ENCODE measurements around the gene PTPRCAP. TPM values are rescaled to one million over a fixed set of nuclear protein-coding genes. Genes with fewer than 3 reads are reported as not detected.

PTPRCAP gene
- polyA plus RNA-seq, 2 donors, result 6.2 to 6.5 TPM

GRCh38 chr11:67398661-67399563, 38.6 kb downstream of the PTPRCAP start:
- H3K9me3 ChIP-seq (ENCODE audit: control insufficient read depth in 2 of 2, insufficient read depth in 1 of 2, low read depth in 1 of 2, low read length in 1 of 2), result no peaks in the 10 kb centered on the region
- peak overlapping the region in 1 of 2 donors; percentile 26 for H3K27ac ChIP-seq (ENCODE audit: low read depth in 2 of 2, low read length in 1 of 2)
- peaks cover 15 to 40% of the 10 kb centered on the region in 2 donors for H3K36me3 ChIP-seq (ENCODE audit: control insufficient read depth in 2 of 2, insufficient read depth in 2 of 2, low read length in 1 of 2)
- H3K27me3 ChIP-seq (ENCODE audit: control insufficient read depth in 1 of 2, insufficient read depth in 2 of 2, low read length in 2 of 2), result no peaks in the 10 kb centered on the region
- WGBS, 2 donors, result 82 to 84% methylated on average over 30 to 31 of the region's 31 CpGs
- H3K4me3 ChIP-seq (ENCODE audit: low read depth in 1 of 2, low read length in 2 of 2), result no peak overlapping the region
- peaks cover 0 to 13% of the 10 kb centered on the region in 2 donors for H3K4me1 ChIP-seq (ENCODE audit: control insufficient read depth in 2 of 2, insufficient read depth in 2 of 2, low read length in 1 of 2)

DNA sequence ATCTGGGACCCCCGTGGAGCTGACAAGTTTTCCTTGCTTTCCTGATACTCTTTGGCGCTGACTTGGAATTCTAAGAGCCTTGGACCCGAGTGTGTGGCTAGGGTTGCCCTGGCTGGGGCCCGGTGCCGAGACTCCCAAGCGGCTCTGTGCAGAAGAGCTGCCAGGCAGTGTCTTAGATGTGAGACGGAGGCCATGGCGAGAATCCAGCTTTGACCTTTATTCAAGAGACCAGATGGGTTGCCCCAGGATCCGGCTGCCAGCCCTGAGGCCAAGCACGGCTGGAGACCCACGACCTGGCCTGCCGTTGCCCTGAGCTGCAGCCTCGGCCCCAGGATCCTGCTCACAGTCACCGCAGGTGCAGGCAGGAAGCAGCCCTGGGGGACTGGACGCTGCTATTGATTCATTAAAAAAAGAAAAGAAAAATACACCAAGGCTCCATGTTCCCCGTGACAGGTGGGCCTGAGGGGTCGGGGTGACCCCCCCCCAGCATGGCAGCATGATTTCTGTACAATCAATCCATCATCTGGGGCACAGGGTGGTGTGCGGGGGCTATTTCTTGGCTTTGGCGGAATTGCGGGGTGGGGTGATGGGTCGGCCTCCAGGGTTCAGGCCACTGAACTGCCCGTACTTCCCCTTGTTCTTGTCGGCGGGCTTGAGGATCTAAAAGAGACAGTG, 39.4 kb downstream of the PTPRCAP start:
- Histone ChIP-seq H3K36me3 (ENCODE audit: control insufficient read depth in 2 of 2, insufficient read depth in 2 of 2, low read length in 1 of 2) (peaks cover 15 to 44% of the 10 kb centered on the region in 2 donors), H3K9me3 (ENCODE audit: control insufficient read depth in 2 of 2, insufficient read depth in 1 of 2, low read depth in 1 of 2, low read length in 1 of 2) (no peaks in the 10 kb centered on the region), H3K4me1 (ENCODE audit: control insufficient read depth in 2 of 2, insufficient read depth in 2 of 2, low read length in 1 of 2) (peaks cover 0 to 18% of the 10 kb centered on the region in 2 donors), H3K27ac (ENCODE audit: low read depth in 2 of 2, low read length in 1 of 2) (no peak overlapping the region), H3K27me3 (ENCODE audit: control insufficient read depth in 1 of 2, insufficient read depth in 2 of 2, low read length in 2 of 2) (no peaks in the 10 kb centered on the region), H3K4me3 (ENCODE audit: low read depth in 1 of 2, low read length in 2 of 2) (no peak overlapping the region)
- WGBS, 2 donors, result 79 to 80% methylated on average over 24 of the region's 24 CpGs

DNA sequence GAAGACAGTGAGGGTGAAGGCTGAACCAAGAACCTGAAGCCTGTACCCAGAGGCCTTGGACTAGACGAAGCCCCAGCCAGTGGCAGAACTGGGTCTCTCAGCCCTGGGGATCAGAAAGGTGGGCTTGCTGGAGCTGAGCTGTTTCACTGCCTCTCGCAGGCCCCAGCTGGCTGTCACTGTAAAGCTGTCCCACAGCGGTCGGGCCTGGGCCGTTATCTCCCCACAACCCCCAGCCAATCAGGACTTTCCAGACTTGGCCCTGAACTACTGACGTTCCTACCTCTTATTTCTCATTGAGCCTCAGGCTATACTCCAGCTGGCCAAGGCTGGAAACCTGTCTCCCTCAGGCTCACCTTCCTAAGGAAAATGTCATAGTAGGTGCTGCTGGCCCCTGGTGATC, 39.9 kb downstream of the PTPRCAP start:
- Histone ChIP-seq H3K27ac (ENCODE audit: low read depth in 2 of 2, low read length in 1 of 2) (no peak overlapping the region), H3K4me1 (ENCODE audit: control insufficient read depth in 2 of 2, insufficient read depth in 2 of 2, low read length in 1 of 2) (peaks cover 0 to 21% of the 10 kb centered on the region in 2 donors), H3K36me3 (ENCODE audit: control insufficient read depth in 2 of 2, insufficient read depth in 2 of 2, low read length in 1 of 2) (peaks cover 15 to 44% of the 10 kb centered on the region in 2 donors), H3K27me3 (ENCODE audit: control insufficient read depth in 1 of 2, insufficient read depth in 2 of 2, low read length in 2 of 2) (no peaks in the 10 kb centered on the region), H3K9me3 (ENCODE audit: control insufficient read depth in 2 of 2, insufficient read depth in 1 of 2, low read depth in 1 of 2, low read length in 1 of 2) (no peaks in the 10 kb centered on the region), H3K4me3 (ENCODE audit: low read depth in 1 of 2, low read length in 2 of 2) (no peak overlapping the region)
- 71 to 78% methylated on average over 6 of the region's 6 CpGs for WGBS, 2 donors

DNA sequence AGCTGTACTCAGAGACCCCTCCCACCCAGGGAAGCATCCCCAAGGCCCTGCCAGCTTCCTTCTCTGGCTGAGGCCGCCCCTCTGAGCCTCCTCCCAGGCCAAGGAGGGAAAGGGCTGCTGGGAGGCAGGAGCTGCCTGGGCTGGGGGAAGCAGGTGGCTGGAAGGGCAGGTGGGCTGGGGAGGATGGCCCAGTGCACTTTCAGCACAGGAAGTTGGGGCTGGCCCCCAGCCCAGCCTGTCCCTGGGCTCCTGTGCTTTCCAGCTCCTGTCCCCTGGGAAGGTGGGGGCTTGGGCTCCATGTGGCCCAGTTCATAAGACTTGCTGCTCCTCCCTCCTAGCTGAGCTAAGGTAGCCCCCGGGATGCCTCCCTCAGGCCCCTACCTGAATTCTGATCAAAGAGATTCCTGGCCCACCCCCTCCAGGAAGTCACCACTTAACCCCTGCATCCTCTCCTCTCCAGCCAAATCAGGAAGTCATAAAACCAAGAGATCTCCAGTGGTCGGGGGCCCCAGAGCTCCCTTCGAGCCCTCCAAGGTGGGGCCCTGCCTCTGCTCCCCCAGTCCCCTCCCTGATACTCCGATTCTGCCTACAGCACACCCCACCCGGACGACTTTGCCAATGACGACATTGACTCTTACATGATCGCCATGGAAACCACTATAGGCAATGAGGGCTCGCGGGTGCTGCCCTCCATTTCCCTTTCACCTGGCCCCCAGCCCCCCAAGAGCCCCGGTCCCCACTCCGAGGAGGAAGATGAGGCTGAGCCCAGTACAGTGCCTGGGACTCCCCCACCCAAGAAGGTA, 40.7 kb downstream of the PTPRCAP start:
- Histone ChIP-seq H3K4me1 (ENCODE audit: control insufficient read depth in 2 of 2, insufficient read depth in 2 of 2, low read length in 1 of 2) (peaks cover 0 to 24% of the 10 kb centered on the region in 2 donors), H3K27ac (ENCODE audit: low read depth in 2 of 2, low read length in 1 of 2) (no peak overlapping the region), H3K4me3 (ENCODE audit: low read depth in 1 of 2, low read length in 2 of 2) (no peak overlapping the region), H3K27me3 (ENCODE audit: control insufficient read depth in 1 of 2, insufficient read depth in 2 of 2, low read length in 2 of 2) (no peaks in the 10 kb centered on the region), H3K36me3 (ENCODE audit: control insufficient read depth in 2 of 2, insufficient read depth in 2 of 2, low read length in 1 of 2) (peaks cover 15 to 44% of the 10 kb centered on the region in 2 donors), H3K9me3 (ENCODE audit: control insufficient read depth in 2 of 2, insufficient read depth in 1 of 2, low read depth in 1 of 2, low read length in 1 of 2) (no peaks in the 10 kb centered on the region)
- 53 to 59% methylated on average over 13 of the region's 13 CpGs for WGBS, 2 donors

DNA sequence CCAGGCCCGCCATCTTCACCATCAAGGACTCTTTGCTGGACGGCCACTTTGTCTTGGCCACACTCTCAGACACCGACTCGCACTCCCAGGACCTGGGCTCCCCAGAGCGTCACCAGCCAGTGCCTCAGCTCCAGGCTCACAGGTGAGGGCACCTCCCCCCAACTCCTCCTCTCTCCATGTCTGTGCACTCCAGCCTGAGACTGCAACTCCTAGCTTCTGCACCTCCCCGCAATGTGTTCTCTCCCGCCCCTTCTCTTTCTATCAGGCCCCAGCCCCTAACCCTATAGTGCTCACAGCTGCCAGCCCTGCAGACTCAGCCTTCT, 41.3 kb downstream of the PTPRCAP start:
- H3K9me3 ChIP-seq (ENCODE audit: control insufficient read depth in 2 of 2, insufficient read depth in 1 of 2, low read depth in 1 of 2, low read length in 1 of 2), result no peaks in the 10 kb centered on the region
- peaks cover 0 to 24% of the 10 kb centered on the region in 2 donors for H3K4me1 ChIP-seq (ENCODE audit: control insufficient read depth in 2 of 2, insufficient read depth in 2 of 2, low read length in 1 of 2)
- H3K4me3 ChIP-seq (ENCODE audit: low read depth in 1 of 2, low read length in 2 of 2), result no peak overlapping the region
- 91 to 99% methylated on average over 6 to 7 of the region's 7 CpGs for WGBS, 2 donors
- H3K27me3 ChIP-seq (ENCODE audit: control insufficient read depth in 1 of 2, insufficient read depth in 2 of 2, low read length in 2 of 2), result no peaks in the 10 kb centered on the region
- H3K36me3 ChIP-seq (ENCODE audit: control insufficient read depth in 2 of 2, insufficient read depth in 2 of 2, low read length in 1 of 2), result peaks cover 15 to 44% of the 10 kb centered on the region in 2 donors
- no peak overlapping the region for H3K27ac ChIP-seq (ENCODE audit: low read depth in 2 of 2, low read length in 1 of 2)

DNA sequence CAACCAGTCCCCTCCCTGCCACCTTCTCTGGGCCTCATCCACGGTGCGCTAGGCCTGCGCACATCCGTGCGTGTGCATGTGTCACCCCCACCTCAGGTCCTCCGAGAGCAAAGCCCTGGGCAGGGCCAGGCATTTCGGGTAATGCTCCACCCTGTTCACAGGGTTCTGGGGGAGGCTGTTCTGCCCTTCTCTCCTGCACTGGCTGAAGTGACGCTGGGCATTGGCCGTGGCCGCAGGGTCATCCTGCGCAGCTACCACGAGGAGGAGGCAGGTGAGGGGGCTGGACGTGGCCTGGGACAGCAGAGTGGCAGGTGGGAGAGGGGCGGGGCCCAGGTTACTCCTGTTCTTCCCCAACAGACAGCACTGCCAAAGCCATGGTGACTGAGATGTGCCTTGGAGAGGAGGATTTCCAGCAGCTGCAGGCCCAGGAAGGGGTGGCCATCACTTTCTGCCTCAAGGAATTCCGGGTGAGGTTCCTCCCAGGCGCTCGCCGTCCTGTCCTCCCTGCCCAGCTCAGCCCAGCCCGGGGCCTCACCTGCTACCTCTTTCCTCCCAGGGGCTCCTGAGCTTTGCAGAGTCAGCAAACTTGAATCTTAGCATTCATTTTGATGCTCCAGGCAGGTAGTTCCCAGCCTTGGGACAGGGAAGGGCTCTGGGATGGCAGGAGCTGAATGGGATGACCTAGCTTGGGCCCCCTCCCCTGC, 41.8 kb downstream of the PTPRCAP start:
- Histone ChIP-seq H3K4me1 (ENCODE audit: control insufficient read depth in 2 of 2, insufficient read depth in 2 of 2, low read length in 1 of 2) (peaks cover 0 to 23% of the 10 kb centered on the region in 2 donors), H3K9me3 (ENCODE audit: control insufficient read depth in 2 of 2, insufficient read depth in 1 of 2, low read depth in 1 of 2, low read length in 1 of 2) (no peaks in the 10 kb centered on the region), H3K27ac (ENCODE audit: low read depth in 2 of 2, low read length in 1 of 2) (no peak overlapping the region), H3K36me3 (ENCODE audit: control insufficient read depth in 2 of 2, insufficient read depth in 2 of 2, low read length in 1 of 2) (peaks cover 15 to 44% of the 10 kb centered on the region in 2 donors), H3K4me3 (ENCODE audit: low read depth in 1 of 2, low read length in 2 of 2) (no peak overlapping the region), H3K27me3 (ENCODE audit: control insufficient read depth in 1 of 2, insufficient read depth in 2 of 2, low read length in 2 of 2) (no peaks in the 10 kb centered on the region)
- 76 to 81% methylated on average over 19 of the region's 19 CpGs for WGBS, 2 donors

DNA sequence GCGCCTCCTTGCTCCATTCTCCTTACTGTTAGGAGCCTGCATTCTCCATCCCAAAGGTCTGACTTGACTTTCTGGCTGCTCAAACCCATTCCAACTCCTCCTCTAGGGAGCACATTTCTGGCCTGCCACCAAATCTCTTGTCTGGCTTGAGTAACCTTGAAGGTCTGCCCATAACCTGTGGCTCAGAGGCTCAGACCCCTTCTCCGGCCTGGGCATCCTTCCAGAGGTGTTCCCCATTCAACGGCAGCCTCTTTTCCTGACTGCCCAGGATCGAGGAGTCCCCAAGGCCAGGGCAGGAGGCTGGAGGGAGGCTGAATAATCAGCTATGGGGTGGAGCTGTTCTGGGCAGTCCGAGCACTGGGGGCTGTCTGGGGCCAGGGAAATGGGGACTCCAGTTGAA, 43.5 kb downstream of the PTPRCAP start:
- Histone ChIP-seq H3K36me3 (ENCODE audit: control insufficient read depth in 2 of 2, insufficient read depth in 2 of 2, low read length in 1 of 2) (peaks cover 12 to 35% of the 10 kb centered on the region in 2 donors), H3K9me3 (ENCODE audit: control insufficient read depth in 2 of 2, insufficient read depth in 1 of 2, low read depth in 1 of 2, low read length in 1 of 2) (no peaks in the 10 kb centered on the region), H3K4me3 (ENCODE audit: low read depth in 1 of 2, low read length in 2 of 2) (no peak overlapping the region), H3K27me3 (ENCODE audit: control insufficient read depth in 1 of 2, insufficient read depth in 2 of 2, low read length in 2 of 2) (no peaks in the 10 kb centered on the region), H3K27ac (ENCODE audit: low read depth in 2 of 2, low read length in 1 of 2) (no peak overlapping the region), H3K4me1 (ENCODE audit: control insufficient read depth in 2 of 2, insufficient read depth in 2 of 2, low read length in 1 of 2) (peaks cover 0 to 12% of the 10 kb centered on the region in 2 donors)
- 80 to 87% methylated on average over 5 of the region's 5 CpGs for WGBS, 2 donors

GRCh38 chr11:67393437-67393836, 44.0 kb downstream of the PTPRCAP start:
- Histone ChIP-seq H3K27ac (ENCODE audit: low read depth in 2 of 2, low read length in 1 of 2) (no peak overlapping the region), H3K36me3 (ENCODE audit: control insufficient read depth in 2 of 2, insufficient read depth in 2 of 2, low read length in 1 of 2) (peaks cover 12 to 30% of the 10 kb centered on the region in 2 donors), H3K4me1 (ENCODE audit: control insufficient read depth in 2 of 2, insufficient read depth in 2 of 2, low read length in 1 of 2) (peaks cover 0 to 12% of the 10 kb centered on the region in 2 donors), H3K27me3 (ENCODE audit: control insufficient read depth in 1 of 2, insufficient read depth in 2 of 2, low read length in 2 of 2) (no peaks in the 10 kb centered on the region), H3K9me3 (ENCODE audit: control insufficient read depth in 2 of 2, insufficient read depth in 1 of 2, low read depth in 1 of 2, low read length in 1 of 2) (no peaks in the 10 kb centered on the region), H3K4me3 (ENCODE audit: low read depth in 1 of 2, low read length in 2 of 2) (no peak overlapping the region)
- 90 to 93% methylated on average over 17 to 18 of the region's 18 CpGs for WGBS, 2 donors

Measured in esophagus (tissue), 2 donors.